ENCODE data around the gene CACNA1S. TPM values are rescaled to one million over a fixed set of nuclear protein-coding genes. Genes with fewer than 3 reads are reported as not detected.

The CACNA1S gene
- total RNA-seq, 1 donor from 2014 or later: 0.07 TPM

- H3K4me3 Mint-ChIP-seq (ENCODE audit: unreplicated experiment): no peak overlapping the region
- no peak overlapping the region for H3K27ac Mint-ChIP-seq (ENCODE audit: unreplicated experiment)
Observed at GRCh38 chr1:201126463-201126831, 14.2 kb upstream of the CACNA1S start.

GRCh38 chr1:201125800-201126199 lies 13.6 kb upstream of the CACNA1S start:
- no peak overlapping the region for H3K4me3 Mint-ChIP-seq (ENCODE audit: unreplicated experiment)
- no peak overlapping the region for H3K27ac Mint-ChIP-seq (ENCODE audit: unreplicated experiment)
- no peak for DNase-seq
- TF ChIP-seq CTCF (IDR thresholded peaks at IDR 0.05; ENCODE audit: partially characterized antibody, unreplicated experiment): no peak
- H3K27me3 Mint-ChIP-seq (ENCODE audit: unreplicated experiment): peaks cover 9% of the 10 kb centered on the region
- H3K36me3 Mint-ChIP-seq (ENCODE audit: unreplicated experiment): peaks cover 4% of the 10 kb centered on the region
- peaks cover 1% of the 10 kb centered on the region for H3K4me1 Mint-ChIP-seq (ENCODE audit: low read depth, unreplicated experiment)
- H3K9me3 Mint-ChIP-seq (ENCODE audit: unreplicated experiment): peaks cover 4% of the 10 kb centered on the region

More at GRCh38 chr1:201126463-201126831, 14.2 kb upstream of the CACNA1S start:
- H3K9me3 Mint-ChIP-seq (ENCODE audit: unreplicated experiment): peaks cover 3% of the 10 kb centered on the region
- TF ChIP-seq CTCF (IDR thresholded peaks at IDR 0.05; ENCODE audit: partially characterized antibody, unreplicated experiment): no peak
- H3K27me3 Mint-ChIP-seq (ENCODE audit: unreplicated experiment): peaks cover 9% of the 10 kb centered on the region
- DNase-seq: no peak
- H3K36me3 Mint-ChIP-seq (ENCODE audit: unreplicated experiment): peaks cover 4% of the 10 kb centered on the region
- H3K4me1 Mint-ChIP-seq (ENCODE audit: low read depth, unreplicated experiment): no peaks in the 10 kb centered on the region

GRCh38 chr1:201125019-201125418 lies 12.8 kb upstream of the CACNA1S start:
- H3K4me1 Mint-ChIP-seq (ENCODE audit: low read depth, unreplicated experiment): peaks cover 1% of the 10 kb centered on the region
- peaks cover 4% of the 10 kb centered on the region for H3K9me3 Mint-ChIP-seq (ENCODE audit: unreplicated experiment)
- H3K27me3 Mint-ChIP-seq (ENCODE audit: unreplicated experiment): peaks cover 6% of the 10 kb centered on the region
- peaks cover under 1% of the 10 kb centered on the region for H3K36me3 Mint-ChIP-seq (ENCODE audit: unreplicated experiment)
- H3K4me3 Mint-ChIP-seq (ENCODE audit: unreplicated experiment): no peak overlapping the region
- H3K27ac Mint-ChIP-seq (ENCODE audit: unreplicated experiment): no peak overlapping the region
- no peak for DNase-seq
- TF ChIP-seq CTCF (IDR thresholded peaks at IDR 0.05; ENCODE audit: partially characterized antibody, unreplicated experiment): no peak

- Mint-ChIP-seq H3K27ac (ENCODE audit: unreplicated experiment) (no peak overlapping the region), H3K27me3 (ENCODE audit: unreplicated experiment) (peaks cover 6% of the 10 kb centered on the region), H3K4me1 (ENCODE audit: low read depth, unreplicated experiment) (peaks cover 1% of the 10 kb centered on the region), H3K36me3 (ENCODE audit: unreplicated experiment) (no peaks in the 10 kb centered on the region), H3K4me3 (ENCODE audit: unreplicated experiment) (no peak overlapping the region), H3K9me3 (ENCODE audit: unreplicated experiment) (peaks cover 4% of the 10 kb centered on the region)
- TF ChIP-seq CTCF (IDR thresholded peaks at IDR 0.05; ENCODE audit: partially characterized antibody, unreplicated experiment): no peak
- DNase-seq: no peak
Observed at GRCh38 chr1:201123866-201124265, 11.6 kb upstream of the CACNA1S start.

- DNase-seq: no peak
- no peak overlapping the region for H3K27ac Mint-ChIP-seq (ENCODE audit: unreplicated experiment)
- TF ChIP-seq CTCF (IDR thresholded peaks at IDR 0.05; ENCODE audit: partially characterized antibody, unreplicated experiment): no peak
- peaks cover 8% of the 10 kb centered on the region for H3K27me3 Mint-ChIP-seq (ENCODE audit: unreplicated experiment)
- peaks cover 1% of the 10 kb centered on the region for H3K4me1 Mint-ChIP-seq (ENCODE audit: low read depth, unreplicated experiment)
- H3K9me3 Mint-ChIP-seq (ENCODE audit: unreplicated experiment): peaks cover 3% of the 10 kb centered on the region
- no peaks in the 10 kb centered on the region for H3K36me3 Mint-ChIP-seq (ENCODE audit: unreplicated experiment)
- H3K4me3 Mint-ChIP-seq (ENCODE audit: unreplicated experiment): no peak overlapping the region
Observed at GRCh38 chr1:201122321-201122957, 10.2 kb upstream of the CACNA1S start.
